TTC549 (cell line): ENCODE data around the gene ESYT1.
A peak's percentile ranks its signal among the peaks of the same experiment; 100 is the strongest.

ENCODE experiments used
- FAIRE-seq: peaks from 2 replicates; lab custom pipeline; 2012; peaks lifted over from hg19 to GRCh38; lab: Jason Lieb, UNC

The ESYT1 gene

DNA sequence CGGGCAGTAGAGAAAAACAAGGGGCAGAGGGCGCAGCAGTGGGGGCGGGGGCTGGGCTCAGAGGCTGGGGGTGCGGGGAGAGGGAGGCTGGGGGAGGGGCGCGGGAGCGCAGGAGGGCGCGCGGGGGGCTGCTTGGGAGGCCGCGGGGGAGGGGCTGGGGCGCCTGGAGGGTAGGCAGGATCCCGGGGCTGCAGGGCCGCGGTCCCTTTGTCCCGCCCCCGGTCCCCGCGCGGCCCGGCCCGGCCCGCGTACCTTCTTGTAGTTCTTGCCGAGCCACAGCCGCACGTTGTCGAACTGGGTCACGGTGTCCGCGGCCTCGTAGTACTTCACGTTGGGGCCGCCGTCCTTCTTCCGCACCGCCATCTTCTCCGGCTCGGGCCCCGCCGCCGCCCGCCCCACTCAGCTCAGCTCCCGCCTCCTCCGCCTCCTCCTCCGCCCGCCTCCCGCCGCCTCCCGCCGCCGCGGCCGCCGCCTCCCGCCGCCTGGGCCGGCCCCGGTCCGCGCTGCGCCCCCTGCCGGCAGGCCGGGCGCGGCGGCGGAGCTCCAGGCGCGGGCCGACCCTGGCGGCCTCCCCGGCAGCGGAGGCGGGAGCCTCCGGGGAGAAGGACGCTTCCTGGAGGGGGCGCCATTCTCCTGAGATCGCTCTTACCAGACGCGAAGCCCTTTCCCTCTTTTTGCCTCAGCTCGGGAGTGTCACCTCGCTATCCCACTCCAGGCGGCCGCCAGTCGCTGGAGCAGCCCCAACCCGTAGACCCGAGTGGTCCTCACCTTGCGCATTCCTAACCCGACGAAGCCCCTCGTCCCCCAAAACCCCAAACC, 61.2 kb downstream of the ESYT1 start, which contains the start of gene SMARCC2:
Gene SMARCC2 (minus strand): TSS at position 385 of the 819 bp plus-strand sequence. CDS start 22 bp downstream, at position 363.
- FAIRE-seq: no peak

DNA sequence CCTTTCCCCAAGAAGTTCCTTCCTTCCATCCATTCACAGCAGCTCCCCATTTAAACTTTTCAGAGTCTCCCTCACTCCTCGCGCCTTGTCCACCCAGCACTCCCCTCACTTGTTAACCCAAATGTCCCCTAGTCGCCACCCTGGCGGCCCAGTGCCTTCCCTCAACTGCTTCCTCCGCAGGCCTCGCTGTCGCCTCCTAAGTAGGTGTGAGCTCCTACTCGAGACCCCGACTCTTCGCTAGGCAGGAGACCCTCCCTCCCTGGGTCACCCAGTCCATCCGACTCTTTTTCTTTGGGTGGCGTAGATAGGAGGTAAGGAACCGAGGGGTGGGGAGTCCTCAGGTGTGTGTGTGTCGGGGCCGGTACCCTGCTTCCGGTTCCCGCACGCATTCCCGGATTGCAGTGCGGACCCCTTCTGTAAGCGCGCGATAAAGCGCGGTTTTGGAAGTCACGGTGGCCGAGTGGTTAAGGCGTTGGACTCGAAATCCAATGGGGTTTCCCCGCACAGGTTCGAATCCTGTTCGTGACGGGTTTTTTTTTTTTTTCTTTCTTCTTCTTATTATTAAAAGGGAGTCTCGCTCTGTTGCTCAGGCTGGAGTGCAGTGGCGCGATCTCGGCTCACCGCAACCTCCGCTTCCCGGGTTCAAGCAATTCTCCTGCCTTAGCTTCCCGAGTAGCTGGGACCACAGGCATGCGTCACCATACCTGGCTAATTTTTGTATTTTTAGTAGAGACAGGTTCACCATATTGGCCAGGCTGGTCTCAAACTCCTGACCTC, 62.0 kb downstream of the ESYT1 start:
- no peak for FAIRE-seq

DNA sequence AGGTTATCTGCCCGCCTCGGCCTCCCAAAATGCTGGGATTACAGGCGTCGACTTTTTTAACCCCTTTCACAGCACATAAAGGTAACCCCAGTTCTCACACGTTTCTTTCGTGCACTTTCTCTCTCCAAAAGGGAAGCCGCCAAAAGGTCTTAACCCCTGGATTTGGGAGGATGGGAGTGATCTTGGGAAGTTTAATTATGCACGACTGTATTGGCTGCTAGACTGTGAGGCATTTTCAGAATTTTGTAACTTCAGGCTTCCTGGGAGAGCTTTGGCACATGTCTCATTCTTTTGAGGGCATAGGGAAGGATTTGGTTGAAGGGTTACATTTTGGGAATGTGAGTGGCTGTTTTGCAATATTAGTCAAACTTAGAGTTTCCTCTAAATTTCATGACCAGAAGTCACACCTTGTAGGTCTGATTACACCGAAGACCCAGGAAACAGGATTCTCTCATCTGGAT, 62.7 kb downstream of the ESYT1 start:
- no peak for FAIRE-seq

DNA sequence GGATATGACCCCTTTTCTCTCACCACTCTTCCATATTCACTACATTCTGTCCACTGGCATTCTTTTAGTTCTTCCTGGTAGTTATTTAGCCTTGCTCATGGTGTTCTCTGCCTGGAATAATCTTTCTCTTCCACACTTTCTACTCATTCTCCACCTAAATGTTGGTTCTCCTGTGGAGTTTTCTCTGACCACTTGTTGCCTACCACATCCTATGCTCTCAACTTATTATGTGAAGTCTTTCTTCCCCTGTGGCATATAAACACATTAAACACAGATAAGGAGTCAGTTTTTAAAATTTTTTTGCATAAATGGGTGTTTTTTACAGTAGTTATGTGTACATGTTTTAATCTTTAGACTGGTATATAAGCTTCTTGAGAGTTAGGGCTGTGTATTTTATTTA, 64.5 kb downstream of the ESYT1 start:
- FAIRE-seq: no peak

GRCh38 chr12:56193025-56193578, 65.0 kb downstream of the ESYT1 start:
- FAIRE-seq: peak; percentile 79
